HG02870 (cell line): ENCODE results near the gene PLB1.
"Not testable (repeated sequence)": the region's sequence is repeated elsewhere in the genome, so short reads cannot be mapped to it uniquely, and the experiment has no call there.

ENCODE experiments used
- ATAC-seq: cut with Tn5 transposase; IDR thresholded peaks from one replicate; pipeline ENCODE4 v1.9.1; 2021; ENCODE audit warnings: mild to moderate bottlenecking, moderate library complexity; ENCODE audit not compliant: unreplicated experiment

Gene PLB1

DNA sequence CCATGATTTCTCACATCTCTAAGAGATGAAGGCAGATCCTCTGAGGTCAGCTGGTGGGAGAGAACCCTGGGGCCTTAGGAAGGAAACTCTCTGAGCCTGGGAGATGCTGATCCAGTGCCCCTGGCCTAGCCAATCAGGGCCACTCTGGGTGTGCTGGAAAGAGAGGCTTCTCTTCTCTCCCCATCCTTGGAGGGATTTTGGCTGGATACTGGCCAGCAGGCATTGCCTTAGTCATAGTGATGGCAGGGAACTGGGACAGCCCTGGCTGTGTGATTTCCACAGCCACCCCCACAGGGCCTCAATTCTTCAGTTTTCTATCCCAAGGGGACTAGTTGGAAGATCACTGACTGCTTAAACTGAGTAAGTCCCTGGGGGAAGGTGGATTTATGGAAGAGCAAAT is 26.6 kb upstream of the PLB1 start:
- no peak for ATAC-seq

DNA sequence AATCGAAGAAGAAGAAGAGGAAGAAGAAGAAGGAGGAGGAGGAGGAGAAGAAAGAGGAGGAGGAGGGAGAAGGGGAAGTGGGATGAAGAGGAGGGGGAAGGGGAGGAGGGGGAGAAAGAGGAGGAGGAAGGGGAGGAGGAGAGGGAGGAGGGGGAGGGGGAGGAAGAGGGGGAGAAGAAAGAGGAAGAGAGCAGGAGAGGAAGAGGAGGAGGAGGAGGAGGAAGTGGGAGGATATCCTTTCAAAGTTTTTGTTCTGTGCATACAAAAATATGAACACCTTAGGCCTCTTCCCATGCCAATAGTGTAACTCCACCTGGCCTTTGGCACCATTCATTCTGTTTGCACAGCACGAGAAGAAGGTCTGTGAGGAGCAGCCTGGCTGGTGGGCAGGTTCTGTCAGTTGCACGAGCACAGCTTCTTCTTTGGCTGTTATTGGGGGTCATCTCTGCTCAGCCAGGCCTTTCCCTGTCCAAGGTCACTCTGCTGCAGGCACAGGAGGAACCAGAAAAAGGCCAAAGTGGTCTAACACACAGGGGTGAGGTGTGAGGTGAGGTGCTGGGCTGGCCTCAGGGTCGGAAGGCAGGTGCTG is 25.8 kb upstream of the PLB1 start:
- ATAC-seq, result no peak

DNA sequence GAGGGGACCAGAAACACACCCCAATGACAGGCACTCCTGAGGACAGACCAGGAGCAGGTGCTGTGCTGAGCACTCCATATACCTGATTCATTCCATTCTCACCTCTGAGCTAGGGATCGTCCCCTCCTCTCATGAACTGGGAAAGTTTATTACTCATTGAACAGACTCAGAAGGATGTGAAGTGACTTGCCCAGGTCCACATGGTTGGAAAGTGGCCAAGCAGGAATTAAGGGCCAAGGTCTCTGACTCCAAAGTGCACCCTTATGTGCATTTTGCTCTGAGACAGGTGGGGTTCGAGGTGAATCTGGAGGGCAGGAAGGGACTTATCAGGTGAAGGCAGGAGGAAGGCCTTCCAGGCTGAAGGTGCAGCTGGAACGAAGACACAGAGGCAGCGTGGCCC is 25.1 kb upstream of the PLB1 start:
- no peak for ATAC-seq

DNA sequence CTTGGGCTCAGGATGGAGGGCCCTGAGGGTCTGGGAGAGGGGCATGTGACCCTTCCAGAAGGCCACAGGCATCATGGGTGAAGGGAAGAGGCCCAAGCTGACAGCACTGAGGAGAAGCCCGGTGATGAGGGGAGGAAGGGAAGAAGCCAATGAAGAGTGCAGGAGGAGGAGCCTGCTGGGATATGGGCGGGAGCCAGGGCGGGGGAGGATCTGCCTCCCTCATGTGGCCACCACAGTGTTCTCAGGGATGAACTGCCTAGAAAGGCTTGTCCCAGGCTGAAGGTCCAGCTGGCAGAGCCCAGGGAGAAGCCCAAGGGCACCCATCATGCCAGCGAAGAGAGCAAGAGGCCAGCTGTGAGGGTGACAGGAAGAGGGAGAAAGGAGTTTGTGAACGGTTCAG is 24.6 kb upstream of the PLB1 start:
- ATAC-seq, result no peak

DNA sequence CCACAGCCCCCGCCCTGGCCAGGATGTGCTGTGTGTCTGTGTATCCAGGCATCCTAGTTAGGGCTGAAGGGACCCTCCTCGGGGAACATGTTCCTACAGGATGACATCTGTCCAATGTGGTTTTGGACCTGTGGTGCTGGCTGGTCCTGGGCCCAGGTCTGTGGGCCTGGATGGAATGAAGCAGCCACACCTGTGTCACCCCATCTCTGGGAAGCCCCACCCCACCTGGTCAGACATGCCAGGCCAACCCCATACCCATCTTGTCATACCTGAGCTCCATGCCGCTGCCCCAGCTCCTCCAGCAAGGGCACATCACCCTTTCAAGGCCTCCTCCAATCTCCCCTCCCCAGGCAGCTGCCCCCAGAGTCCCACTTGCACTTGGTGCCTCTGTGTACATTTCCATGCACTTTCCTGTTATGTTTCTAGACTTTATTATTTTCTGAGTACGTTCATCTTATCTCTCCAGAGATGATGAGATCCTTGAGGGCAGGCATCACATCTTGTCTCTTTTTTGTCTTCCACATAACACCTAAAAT is 24.1 kb upstream of the PLB1 start:
- ATAC-seq, result no peak

DNA sequence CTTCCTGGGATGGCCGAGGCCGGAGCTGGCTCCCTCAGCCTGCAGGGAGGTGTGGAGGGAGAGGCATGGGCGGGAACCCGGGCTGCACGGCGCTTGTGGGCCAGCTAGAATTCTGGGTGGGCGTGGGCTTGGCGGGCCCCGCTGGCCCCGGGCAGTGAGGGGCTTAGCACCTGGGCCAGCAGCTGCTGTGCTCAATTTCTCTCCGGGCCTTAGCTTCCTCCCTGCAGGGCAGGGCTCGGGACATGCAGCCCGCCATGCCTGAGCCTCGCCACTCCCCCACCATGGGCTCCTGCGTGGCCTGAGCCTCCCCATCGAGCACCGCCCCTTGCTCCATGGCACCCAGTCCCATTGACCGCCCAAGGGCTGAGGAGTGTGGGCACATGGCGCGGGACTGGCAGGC is 23.2 kb upstream of the PLB1 start:
- ATAC-seq, result not testable (repeated sequence)

DNA sequence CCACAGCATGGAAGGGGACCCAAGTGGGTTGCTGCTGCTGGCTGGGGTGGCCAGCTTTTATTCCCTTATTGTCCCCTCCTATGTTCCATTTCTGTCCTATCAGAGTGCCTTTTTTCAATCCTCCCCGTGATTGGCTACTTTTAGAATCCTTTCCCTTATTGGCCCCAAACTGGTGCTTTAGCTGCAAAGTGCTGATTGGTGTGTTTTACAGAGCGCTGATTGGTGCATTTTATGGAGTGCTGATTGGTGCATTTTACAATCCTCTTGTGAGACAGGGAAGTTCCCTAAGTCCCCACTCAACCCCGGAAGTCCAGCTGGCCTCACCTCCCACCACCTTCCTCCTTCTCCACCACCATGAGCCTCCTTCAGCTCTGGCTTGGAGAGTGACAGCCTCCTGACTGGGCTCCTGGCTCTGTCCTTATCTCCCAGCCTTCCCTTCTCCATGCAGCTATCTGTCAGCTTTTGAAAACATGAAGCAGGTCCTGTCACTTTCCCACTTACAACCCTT is 20.7 kb upstream of the PLB1 start:
- ATAC-seq, result no peak

DNA sequence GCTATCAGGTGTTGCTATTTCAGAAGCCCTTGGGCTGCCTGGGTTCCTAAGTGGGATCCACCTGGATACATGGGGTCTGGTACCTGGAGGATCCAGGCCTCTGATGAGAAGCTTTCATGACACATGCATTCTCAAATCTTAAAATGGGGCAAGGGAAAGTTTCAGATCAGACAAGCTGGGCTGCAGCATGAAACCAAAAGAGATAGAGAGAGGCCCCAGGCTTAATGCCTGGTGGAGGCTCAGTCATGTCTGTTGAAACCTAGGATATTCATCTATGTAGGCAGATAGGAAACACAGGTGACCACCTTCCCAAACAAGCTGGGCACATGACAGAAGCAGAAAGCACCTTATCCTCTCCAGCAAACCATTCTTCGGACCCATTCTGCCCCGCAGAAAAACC is 18.8 kb upstream of the PLB1 start:
- no peak for ATAC-seq

DNA sequence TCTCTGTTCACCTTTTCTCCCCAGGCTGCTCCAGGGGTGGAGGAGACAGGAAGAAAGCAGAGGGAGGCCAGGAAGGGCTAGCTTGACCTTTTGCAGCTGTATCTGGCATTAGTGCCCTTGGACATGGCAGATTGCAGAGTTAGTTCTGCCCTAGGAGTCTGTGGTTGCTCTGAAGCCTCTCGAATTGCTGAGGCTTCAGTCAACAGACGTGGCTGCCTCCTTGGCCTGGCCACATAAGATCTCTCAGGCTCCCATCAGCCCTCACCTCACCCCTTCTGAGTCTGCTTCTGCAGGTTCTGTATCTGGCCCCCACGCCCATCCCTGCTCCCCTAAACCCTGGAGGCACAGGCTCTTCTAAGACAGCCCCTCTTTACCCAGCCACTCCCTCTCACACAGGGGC is 18.2 kb upstream of the PLB1 start:
- no peak for ATAC-seq

DNA sequence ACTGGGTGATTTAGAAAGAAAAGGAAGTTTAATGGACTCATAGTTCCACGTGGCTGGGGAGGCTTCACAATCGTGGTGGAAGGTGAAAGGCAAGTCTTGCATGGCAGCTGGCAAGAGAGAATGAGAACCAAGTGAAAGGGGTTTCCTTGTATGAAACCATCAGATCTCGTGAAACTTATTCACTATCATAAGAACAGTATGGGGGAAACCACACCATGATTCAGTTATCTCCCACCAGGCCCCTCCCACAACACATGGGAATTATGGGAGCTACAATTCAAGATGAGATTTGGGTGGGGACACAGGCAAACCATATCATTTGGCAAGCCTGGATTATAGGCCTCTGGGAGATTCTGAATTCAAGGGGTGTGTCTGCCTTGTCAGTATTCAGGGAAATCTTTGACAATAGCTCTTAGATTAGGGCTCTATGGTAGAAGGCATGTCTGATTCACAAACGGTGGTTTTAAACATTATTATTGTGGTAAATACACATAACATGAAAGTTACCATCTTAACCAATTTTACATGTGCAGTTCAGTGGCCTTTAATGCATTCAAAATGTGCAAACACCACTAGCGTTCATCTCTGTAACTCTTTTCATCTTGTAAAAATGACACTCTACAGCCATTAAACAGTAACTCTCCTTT is 15.3 kb upstream of the PLB1 start:
- ATAC-seq, result no peak

DNA sequence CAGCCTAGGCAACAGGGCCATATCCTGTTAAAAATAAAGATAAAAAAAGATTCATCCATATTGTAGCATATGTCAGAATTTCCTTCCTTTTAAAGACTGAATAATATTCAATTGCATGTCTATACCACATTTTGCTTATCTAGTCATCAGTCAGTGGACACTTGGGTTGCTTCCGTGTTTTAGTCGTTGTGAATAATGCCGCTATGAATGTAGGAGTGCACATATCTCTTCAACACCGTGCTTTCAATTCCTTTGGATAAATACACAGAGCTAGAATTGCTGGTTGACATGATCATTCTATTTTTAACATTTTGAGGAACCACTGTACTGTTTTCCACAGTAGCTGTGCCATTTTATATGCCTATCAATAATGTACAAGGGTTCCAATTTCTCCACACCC is 14.0 kb upstream of the PLB1 start:
- ATAC-seq, result no peak

DNA sequence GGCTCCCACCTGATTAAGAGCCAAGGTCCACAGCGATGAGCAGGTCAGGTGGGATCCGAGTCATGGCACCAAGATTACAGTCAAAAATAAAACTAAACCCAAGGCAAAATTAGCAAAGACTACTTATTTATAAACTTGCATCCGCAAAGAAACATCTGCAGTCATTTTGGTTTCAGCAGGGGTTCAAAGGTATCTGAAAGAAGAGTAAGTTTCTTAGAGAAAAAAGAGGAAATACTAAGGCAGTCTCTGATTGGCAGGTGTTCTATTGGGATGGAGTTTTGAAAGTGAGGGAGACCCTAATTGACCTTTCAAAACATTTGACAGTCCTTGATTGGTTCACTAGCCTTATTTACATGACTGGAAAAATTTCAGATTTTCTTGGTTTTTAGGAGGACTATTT is 11.0 kb upstream of the PLB1 start:
- peak; percentile 55 for ATAC-seq

DNA sequence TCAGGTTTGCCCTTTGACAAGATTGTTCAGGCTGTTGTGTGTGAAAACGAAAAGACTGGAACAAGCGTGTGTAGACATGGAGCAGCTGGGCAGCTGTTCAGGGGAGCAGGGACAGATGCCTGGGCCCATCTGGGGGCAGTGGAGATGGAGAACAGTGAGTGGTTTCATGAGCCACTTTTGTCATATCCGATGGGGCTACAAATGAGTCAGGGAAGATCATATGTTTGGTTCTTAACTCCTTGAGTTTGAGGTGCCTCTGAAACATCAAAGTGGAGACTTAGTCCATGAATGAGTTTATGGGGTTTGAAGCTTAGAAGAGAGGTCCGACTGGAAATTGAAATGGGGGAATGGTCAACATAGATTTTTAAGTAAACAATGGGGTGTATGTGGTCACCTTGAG is 9.3 kb upstream of the PLB1 start:
- no peak for ATAC-seq

DNA sequence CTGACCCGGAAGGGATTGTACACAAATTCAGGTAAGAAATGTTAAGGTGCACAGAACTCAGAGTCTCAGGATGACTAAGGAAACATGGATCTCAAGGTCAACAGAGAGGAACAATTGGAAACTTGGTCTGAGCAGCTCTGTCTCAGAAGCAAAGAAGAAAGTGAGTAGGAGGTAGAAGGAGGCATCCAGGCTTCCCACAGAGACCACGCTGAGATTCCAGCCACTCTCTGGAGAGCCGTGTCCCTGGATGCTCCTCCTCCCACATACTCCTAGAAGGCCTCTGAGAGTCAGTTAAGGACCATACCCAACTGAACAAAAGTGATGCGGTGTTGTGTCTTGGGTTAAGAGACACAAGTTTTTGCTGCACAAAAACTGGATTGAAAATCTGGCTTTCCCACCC is 8.6 kb upstream of the PLB1 start:
- ATAC-seq, result no peak

DNA sequence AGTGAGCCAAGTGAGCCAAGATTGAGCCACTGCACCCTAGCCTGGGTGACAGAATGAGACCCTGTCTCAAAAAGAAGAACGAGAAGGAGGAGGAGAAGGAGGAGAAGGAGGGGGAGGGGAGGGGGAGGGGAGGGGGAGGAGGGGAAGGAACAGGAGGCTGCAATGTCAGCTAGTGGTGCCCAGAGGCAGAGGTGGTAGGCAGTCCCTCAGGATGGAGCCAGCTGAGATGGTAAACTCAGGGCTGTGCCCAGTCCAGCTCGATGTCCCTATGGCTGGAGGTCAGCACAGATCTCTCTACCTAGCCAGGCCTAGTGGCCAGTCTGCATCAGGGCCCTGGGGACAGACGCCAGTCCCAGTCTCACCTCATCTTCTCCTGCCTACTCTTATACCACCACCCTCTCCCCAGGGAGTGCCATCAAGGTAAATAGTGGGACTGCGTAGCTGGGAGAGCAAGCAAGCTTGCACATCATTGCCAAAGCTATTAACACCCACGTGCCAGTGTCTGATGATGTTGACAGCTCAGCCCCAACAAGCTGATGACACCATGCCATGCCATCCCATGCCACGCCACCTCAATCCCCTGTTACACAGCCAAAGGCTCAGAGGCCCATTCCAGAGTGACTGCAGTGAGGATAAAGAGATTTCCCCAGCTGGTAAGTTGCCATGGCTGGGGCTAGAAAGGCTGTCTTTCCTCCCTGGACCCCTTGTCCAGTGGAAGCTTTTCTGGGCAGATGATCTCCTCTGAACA is 7.6 kb upstream of the PLB1 start:
- no peak for ATAC-seq

DNA sequence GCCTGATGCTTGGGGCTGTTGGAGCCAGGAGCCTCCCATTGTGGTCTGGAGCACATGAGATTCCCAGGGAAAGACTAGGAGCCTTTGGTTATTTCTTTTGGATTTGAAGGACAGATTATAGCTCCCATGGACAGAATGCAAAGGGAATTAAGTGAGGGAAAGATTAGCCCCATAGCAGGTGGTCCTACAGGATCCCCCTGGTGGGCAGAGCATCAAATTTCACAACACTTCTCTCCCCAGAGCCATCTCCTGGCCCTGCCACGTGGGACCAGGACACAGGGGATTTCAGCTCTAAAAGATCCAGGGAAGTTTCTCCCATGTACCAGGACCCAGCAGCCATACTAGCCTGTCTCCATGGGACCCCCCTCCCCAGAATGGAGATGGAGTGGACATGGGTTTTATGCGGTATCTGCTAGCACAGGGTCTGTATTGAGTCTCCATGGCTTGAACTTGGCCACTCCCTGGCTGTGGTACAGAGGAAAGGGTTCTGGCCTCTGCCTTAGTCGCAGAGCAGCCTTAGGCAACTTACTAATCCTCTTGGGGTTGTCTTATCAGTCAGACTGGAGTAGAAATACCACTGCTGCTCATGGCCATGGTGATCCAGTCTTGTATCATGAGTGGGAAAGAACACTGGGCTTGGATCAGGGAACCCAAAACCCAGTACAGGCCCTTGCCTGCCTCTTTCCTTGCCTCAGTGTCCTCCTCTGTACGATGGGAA is 6.8 kb upstream of the PLB1 start:
- no peak for ATAC-seq

DNA sequence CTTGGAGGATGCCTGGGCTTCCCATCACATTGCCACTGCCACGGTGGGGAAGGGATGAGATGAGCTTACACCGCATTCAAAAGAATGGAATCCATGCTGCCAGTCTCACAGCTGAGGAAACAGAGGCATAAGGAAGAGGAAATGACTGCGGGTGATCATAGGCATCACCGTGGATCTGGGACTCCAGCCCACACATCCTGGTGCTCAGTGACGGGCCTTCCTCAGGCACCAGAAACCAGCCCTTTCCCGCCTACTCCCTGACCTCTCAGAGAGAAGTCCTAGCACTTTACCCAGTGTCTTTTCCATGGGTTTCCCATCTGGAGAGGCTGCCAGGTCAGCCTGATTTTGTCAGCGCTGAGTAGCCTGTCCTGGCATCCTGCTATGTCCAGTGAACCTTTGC is 5.3 kb upstream of the PLB1 start:
- ATAC-seq, result no peak

DNA sequence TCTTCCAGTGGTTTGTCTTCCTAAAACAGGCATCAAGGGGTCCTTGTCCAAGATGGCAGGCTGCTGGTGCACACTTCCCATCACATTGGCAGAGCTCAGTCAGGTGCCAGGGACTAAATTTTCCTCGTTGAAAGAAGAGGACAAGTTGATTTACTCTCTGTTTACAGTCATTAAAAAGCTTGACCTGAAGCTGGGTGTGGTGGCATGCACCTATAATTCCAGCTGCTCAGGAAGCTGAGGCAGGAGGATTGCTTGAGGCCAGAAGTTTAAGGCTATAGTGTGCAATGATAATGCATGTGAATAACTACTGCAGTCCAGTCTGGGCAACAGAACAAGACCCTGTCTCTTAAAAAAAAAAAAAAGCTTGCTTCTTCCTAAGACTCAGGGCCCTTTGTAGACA is 3.6 kb upstream of the PLB1 start:
- no peak for ATAC-seq

DNA sequence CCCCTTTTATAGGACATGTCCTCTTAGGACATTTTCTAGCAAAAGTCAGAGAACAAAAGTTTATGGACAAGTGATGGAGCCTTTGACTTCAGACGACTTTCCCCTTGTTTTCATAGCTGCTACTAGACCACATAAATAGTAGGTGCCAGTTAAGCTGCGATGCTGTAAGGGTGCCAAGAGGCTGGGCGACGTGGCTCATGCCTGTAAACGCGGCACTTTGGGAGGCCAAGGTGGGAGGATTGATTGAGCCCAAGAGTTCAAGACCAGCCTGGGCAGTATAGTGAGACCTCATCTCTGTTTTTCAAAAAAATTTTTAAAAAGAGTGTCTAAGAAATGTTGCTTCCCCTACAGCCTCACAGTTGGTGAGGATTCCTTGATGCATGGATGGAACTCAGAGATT is 2.2 kb upstream of the PLB1 start:
- ATAC-seq, result no peak

DNA sequence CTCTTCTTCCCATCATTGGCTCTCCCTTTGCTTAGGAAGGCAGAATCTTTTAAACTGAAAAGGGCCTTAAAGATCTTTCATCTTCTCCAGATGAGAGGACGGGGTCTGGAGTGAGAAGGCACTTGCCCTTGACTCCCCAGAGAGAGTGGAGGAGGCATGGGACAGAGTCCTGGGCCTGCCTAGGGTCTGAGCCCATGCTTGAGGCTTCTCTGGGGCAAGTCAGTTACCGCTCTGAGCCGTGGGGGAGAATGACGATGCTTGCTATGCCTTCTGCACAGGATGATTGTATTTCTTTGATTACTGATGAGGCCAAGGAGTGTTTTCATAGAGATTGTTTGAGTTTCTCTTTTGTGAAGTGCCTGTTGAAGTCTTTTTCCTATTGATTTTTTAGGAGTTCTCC is 921 bp downstream of the PLB1 start:
- ATAC-seq, result no peak

DNA sequence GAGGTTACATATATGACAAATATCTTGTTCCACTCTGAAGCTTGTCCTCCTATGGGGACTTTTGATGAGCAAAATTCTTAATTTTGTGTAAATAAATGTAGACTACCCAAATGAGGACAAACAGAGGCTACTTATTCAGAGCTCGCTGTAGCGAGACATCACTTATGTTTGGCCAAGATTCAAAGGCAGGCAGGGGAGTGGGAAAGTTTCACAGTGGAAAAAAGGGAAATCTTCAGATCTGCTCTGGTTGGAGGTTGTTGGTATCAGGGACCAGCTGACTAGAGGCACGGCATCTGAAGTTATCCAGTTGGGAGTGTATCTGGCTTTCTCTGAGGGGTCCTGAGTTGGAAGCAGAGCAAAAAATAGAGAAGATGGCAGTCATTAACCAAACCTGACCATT is 1.3 kb downstream of the PLB1 start:
- no peak for ATAC-seq
